BJ (cell line): Measurements from ENCODE around the gene TLCD3B. TPM values are rescaled to one million over a fixed set of nuclear protein-coding genes. Genes with fewer than 3 reads are reported as not detected.
A peak's percentile ranks its signal among the peaks of the same experiment; 100 is the strongest.

Experiments used
- CTCF ChIA-PET: fragments of 350-600 bp; formaldehyde crosslinking; extraction: SDS; loops from one replicate; lab custom pipeline; 2021; ENCODE audit warnings: antibody characterized with exemption, inconsistent platforms; lab: Yijun Ruan, JAX
- POLR2A ChIA-PET: fragments of 300-600 bp; sonication (Branson Sonifier 250); formaldehyde crosslinking; extraction: SDS; loops from one replicate; lab custom pipeline; 2021; ENCODE audit warnings: antibody characterized with exemption; lab: Charles Lee
- DNase-seq: peaks from one replicate; pipeline ENCODE4 v3.0.0-alpha.2; 2011; ENCODE audit warnings: low read depth
- H3K27me3 ChIP-seq: 2 replicates; pipeline ENCODE4 v1.6.0; 2011; ENCODE audit warnings: low read length; ENCODE audit not compliant: control insufficient read depth, insufficient read depth
- H3K36me3 ChIP-seq: 2 replicates; pipeline ENCODE4 v1.5.1; 2011; ENCODE audit warnings: low read length; ENCODE audit not compliant: control insufficient read depth, insufficient read depth
- H3K4me3 ChIP-seq: 2 replicates; pipeline ENCODE4 v1.5.1; 2011; ENCODE audit warnings: low read depth, mild to moderate bottlenecking, control low read depth, low read length
- polyA plus RNA-seq: library from polyadenylated mRNA; depleted of rRNA; stranded (reverse); fragments of >200 nt; gene quantifications from 2 replicates; pipeline ENCODE4 v1.2.3, GENCODE V29; 2011
- TF ChIP-seq, protein P1 (sequence below): IDR thresholded peaks from 2 replicates; pipeline ENCODE4 v1.5.1; 2011; ENCODE audit warnings: low read depth, mild to moderate bottlenecking, control low read depth, inconsistent platforms, low read length, moderate library complexity; ENCODE audit not compliant: insufficient read depth

The TLCD3B gene
- polyA plus RNA-seq, 1 experiment = 0.13 TPM

GRCh38 chr16:30032083-30032819 is 1.2 kb upstream of the TLCD3B start:
- TF ChIP-seq, protein P1, sequence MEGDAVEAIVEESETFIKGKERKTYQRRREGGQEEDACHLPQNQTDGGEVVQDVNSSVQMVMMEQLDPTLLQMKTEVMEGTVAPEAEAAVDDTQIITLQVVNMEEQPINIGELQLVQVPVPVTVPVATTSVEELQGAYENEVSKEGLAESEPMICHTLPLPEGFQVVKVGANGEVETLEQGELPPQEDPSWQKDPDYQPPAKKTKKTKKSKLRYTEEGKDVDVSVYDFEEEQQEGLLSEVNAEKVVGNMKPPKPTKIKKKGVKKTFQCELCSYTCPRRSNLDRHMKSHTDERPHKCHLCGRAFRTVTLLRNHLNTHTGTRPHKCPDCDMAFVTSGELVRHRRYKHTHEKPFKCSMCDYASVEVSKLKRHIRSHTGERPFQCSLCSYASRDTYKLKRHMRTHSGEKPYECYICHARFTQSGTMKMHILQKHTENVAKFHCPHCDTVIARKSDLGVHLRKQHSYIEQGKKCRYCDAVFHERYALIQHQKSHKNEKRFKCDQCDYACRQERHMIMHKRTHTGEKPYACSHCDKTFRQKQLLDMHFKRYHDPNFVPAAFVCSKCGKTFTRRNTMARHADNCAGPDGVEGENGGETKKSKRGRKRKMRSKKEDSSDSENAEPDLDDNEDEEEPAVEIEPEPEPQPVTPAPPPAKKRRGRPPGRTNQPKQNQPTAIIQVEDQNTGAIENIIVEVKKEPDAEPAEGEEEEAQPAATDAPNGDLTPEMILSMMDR = peak; percentile 83
- peaks cover 30% of the 10 kb centered on the region for H3K27me3 ChIP-seq
- no peak for DNase-seq
- H3K36me3 ChIP-seq = no peaks in the 10 kb centered on the region
- ChIA-PET POLR2A (no interaction called here), CTCF (interaction anchor here (0.6 to 6.0 kb wide), 34 partner anchors 9 to 376 kb away, joined by 3 to 46 read pairs (median 4); partner anchors contain the start of genes ALDOA, C16orf92, CDIPT and KIF22)
- no peak overlapping the region for H3K4me3 ChIP-seq

DNA sequence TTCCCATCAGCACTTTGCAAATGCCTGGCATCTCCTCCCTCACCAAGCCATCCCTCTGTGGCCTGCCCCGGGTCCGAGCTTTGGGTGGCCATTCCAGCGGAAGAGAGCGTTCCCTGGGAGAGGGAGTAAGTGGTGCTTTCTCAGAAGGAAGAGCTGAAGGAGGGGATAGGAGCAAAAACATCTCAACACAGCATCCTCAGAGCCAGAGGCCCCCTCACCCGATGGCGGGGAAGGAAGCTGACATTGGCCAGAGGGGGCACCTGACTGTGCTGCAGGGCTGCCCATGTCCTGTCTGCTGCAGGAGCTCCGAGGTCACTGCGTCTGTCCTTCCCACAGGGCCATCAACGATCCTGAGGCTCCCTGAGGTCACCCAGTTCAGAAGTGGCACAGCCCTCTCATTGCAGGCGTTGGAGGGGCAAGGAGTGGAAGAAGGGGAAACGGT is 427 bp upstream of the TLCD3B start:
- POLR2A ChIA-PET = no interaction called here
- TF ChIP-seq, protein P1 = no peak
- no peak for DNase-seq
- peaks cover 30% of the 10 kb centered on the region for H3K27me3 ChIP-seq
- H3K36me3 ChIP-seq = no peaks in the 10 kb centered on the region
- H3K4me3 ChIP-seq = no peak overlapping the region
- CTCF ChIA-PET = interaction anchor here (0.6 to 6.0 kb wide), 18 partner anchors 8 to 331 kb away, joined by 3 to 46 read pairs (median 4); partner anchors contain the start of genes C16orf92 and KIF22

- H3K27me3 ChIP-seq = peaks cover 32% of the 10 kb centered on the region
- ChIA-PET CTCF (interaction anchor here (1.4 to 6.0 kb wide), 3 partner anchors 13 to 29 kb away, joined by 4 to 46 read pairs (median 29); a partner anchor contains a TSS), POLR2A (no interaction called here)
Observed at GRCh38 chr16:30030011-30030685, 923 bp downstream of the TLCD3B start.

DNA sequence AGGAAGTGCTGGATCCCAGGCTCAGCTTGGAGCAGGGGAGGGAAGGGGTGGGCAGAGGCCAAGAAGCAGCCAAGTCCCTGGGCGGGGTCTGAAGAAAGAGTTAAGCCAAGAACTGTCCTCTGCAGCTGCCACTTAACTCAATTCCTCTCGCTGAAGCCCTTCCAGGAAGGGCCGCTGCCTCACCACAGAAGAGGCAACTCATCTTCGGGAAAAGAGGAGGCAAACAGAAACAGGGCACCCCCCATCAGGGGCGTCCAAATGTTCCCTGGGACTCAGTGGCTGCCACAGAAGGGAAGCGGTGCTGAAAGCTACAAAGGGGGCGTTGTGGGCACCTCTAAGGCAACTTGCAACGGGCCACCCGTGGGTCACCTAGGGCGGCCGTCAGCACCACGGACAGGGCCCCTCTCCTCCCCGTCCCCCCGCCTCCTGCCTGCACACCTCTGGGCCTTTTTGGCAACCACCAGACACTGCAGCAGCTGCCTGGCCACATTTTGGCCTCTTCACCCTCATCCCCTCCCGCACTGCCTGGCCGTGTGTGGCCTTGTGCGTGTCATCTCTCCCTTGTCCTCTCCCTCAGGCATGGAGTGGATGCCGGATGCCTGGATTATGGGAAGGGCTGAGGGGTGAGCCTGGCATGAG is 2.5 kb downstream of the TLCD3B start:
- Histone ChIP-seq H3K36me3 (no peaks in the 10 kb centered on the region), H3K27me3 (peaks cover 34% of the 10 kb centered on the region), H3K4me3 (no peak overlapping the region)
- POLR2A ChIA-PET = no interaction called here
- TF ChIP-seq, protein P1 = no peak
- CTCF ChIA-PET = interaction anchor here (0.6 to 1.1 kb wide), 2 partner anchors 11 to 224 kb away, joined by 3 to 4 read pairs; no protein-coding TSS in a partner anchor
- DNase-seq = no peak

More at GRCh38 chr16:30030011-30030685, 923 bp downstream of the TLCD3B start:
- DNase-seq = no peak
- TF ChIP-seq, protein P1 = no peak
- Histone ChIP-seq H3K4me3 (no peak overlapping the region), H3K36me3 (no peaks in the 10 kb centered on the region)
